Hepatocyte (in vitro differentiated cells): ENCODE measurements around the gene MRTFA. TPM values are rescaled to one million over a fixed set of nuclear protein-coding genes. Genes with fewer than 3 reads are reported as not detected.

Experiments
- DNase-seq: peaks from one replicate; pipeline ENCODE4 v3.0.0-alpha.2; 2016; ENCODE audit warnings: low spot score
- H2AFZ ChIP-seq: fragments of 200-600 bp; sonication (generic); 2 replicates; pipeline ENCODE4 v1.6.0; 2016; ENCODE audit warnings: antibody characterized with exemption, mild to moderate bottlenecking
- H3K27ac ChIP-seq: fragments of 200-600 bp; sonication (generic); 2 replicates; pipeline ENCODE4 v1.5.1; 2016; ENCODE audit warnings: mild to moderate bottlenecking
- H3K27me3 ChIP-seq: fragments of 200-600 bp; sonication (generic); 2 replicates; pipeline ENCODE4 v1.6.1; 2016
- H3K36me3 ChIP-seq: fragments of 200-600 bp; sonication (generic); replicated peaks from 2 replicates; pipeline ENCODE4 v1.5.1; 2016; ENCODE audit warnings: low read depth; ENCODE audit not compliant: insufficient read depth
- H3K4me1 ChIP-seq: fragments of 200-600 bp; sonication (generic); 2 replicates; pipeline ENCODE4 v1.5.1; 2016; ENCODE audit warnings: mild to moderate bottlenecking, moderate library complexity; ENCODE audit not compliant: insufficient read depth
- H3K4me2 ChIP-seq: fragments of 200-600 bp; sonication (generic); 2 replicates; pipeline ENCODE4 v1.6.0; 2016
- H3K4me3 ChIP-seq: fragments of 200-600 bp; sonication (generic); 2 replicates; pipeline ENCODE4 v1.5.1; 2016; ENCODE audit warnings: mild to moderate bottlenecking
- H3K79me2 ChIP-seq: fragments of 200-600 bp; sonication (generic); 2 replicates; pipeline ENCODE4 v1.6.0; 2017; ENCODE audit warnings: mild to moderate bottlenecking
- H3K9me2 ChIP-seq: fragments of 200-600 bp; sonication (generic); replicated peaks from 2 replicates; pipeline ENCODE4 v1.6.0; 2017; ENCODE audit warnings: mild to moderate bottlenecking; ENCODE audit not compliant: insufficient read depth
- H3K9me3 ChIP-seq: fragments of 200-600 bp; sonication (generic); 2 replicates; pipeline ENCODE4 v1.5.1; 2016; ENCODE audit warnings: low read depth, mild to moderate bottlenecking
- H4K20me1 ChIP-seq: fragments of 200-600 bp; sonication (generic); 2 replicates; pipeline ENCODE4 v1.6.0; 2016; ENCODE audit warnings: mild to moderate bottlenecking; ENCODE audit not compliant: insufficient read depth, poor library complexity, severe bottlenecking
- EZH2 ChIP-seq: fragments of 200-600 bp; sonication (generic); IDR thresholded peaks from 2 replicates; pipeline ENCODE4 v1.6.1; 2016; ENCODE audit warnings: antibody characterized with exemption, mild to moderate bottlenecking, borderline replicate concordance
- EZH2phosphoT487 ChIP-seq: fragments of 200-600 bp; sonication (generic); IDR thresholded peaks from one replicate; pipeline ENCODE4 v1.6.1; 2018; ENCODE audit warnings: antibody characterized with exemption, mild to moderate bottlenecking, low read depth, moderate library complexity; ENCODE audit not compliant: unreplicated experiment, severe bottlenecking
- WGBS: methylation state at CpG from one replicate; pipeline ENCODE4 v1.1.6; 2016; ENCODE audit warnings: low lambda C conversion rate; ENCODE audit errors: missing lambda C conversion rate; 5-methylcytosine and 5-hydroxymethylcytosine counted together
- polyA plus RNA-seq: library from polyadenylated mRNA; unstranded; fragments of >200 nt; fragmentation: Nextera tagmentation; extraction: Ambion mirVana; gene quantifications from 2 replicates; pipeline ENCODE4 v1.2.1, GENCODE V29; 2016
- total RNA-seq: library from RNA; depleted of rRNA; stranded (reverse); fragments of >200 nt; gene quantifications from 2 replicates; pipeline ENCODE4 v1.2.3, GENCODE V29; 2014
- TF ChIP-seq, protein P1 (sequence below): fragments of 200-600 bp; sonication (generic); IDR thresholded peaks from 2 replicates; pipeline ENCODE4 v1.5.1; 2016; ENCODE audit warnings: antibody characterized with exemption, mild to moderate bottlenecking; ENCODE audit not compliant: poor library complexity

Gene MRTFA
- total and polyA plus RNA-seq, 2 experiments from 2014 or later = 19.0 to 29.7 TPM

DNA sequence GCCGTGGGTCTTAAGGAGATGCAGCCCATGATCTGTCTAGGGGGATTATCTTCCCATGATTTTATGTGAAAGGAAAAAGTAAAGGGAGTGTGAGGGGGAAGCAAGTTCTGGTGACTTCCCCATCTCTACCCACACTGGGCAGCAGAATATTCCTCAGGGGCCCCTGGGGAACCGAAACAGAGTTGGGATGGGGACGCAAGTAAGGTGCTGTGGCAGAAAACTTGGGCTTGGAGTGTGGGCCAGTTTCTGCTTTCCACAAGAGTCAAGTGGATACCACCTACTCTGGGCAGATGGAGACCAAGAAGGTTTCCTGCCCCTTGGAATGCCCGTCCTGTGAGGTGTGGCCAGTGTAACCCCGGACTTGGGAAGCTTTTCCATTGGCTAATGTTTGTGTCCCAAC, 201.8 kb downstream of the MRTFA start:
- no peaks in the 10 kb centered on the region for H3K9me2 ChIP-seq
- H3K79me2 ChIP-seq = peaks cover 3% of the 10 kb centered on the region
- WGBS = 94% methylated on average over 5 of the region's 5 CpGs
- no peak overlapping the region for H3K4me3 ChIP-seq
- no peaks in the 10 kb centered on the region for H3K27me3 ChIP-seq
- H3K4me2 ChIP-seq = no peak overlapping the region
- H3K36me3 ChIP-seq = no peaks in the 10 kb centered on the region
- no peak overlapping the region for H2AFZ ChIP-seq
- TF ChIP-seq, protein P1, sequence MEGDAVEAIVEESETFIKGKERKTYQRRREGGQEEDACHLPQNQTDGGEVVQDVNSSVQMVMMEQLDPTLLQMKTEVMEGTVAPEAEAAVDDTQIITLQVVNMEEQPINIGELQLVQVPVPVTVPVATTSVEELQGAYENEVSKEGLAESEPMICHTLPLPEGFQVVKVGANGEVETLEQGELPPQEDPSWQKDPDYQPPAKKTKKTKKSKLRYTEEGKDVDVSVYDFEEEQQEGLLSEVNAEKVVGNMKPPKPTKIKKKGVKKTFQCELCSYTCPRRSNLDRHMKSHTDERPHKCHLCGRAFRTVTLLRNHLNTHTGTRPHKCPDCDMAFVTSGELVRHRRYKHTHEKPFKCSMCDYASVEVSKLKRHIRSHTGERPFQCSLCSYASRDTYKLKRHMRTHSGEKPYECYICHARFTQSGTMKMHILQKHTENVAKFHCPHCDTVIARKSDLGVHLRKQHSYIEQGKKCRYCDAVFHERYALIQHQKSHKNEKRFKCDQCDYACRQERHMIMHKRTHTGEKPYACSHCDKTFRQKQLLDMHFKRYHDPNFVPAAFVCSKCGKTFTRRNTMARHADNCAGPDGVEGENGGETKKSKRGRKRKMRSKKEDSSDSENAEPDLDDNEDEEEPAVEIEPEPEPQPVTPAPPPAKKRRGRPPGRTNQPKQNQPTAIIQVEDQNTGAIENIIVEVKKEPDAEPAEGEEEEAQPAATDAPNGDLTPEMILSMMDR = no peak
- TF ChIP-seq EZH2phosphoT487 = no peak
- no peak for TF ChIP-seq EZH2
- DNase-seq = no peak
- H3K9me3 ChIP-seq = no peaks in the 10 kb centered on the region
- H3K4me1 ChIP-seq = no peaks in the 10 kb centered on the region
- no peak overlapping the region for H3K27ac ChIP-seq
- no peaks in the 10 kb centered on the region for H4K20me1 ChIP-seq

DNA sequence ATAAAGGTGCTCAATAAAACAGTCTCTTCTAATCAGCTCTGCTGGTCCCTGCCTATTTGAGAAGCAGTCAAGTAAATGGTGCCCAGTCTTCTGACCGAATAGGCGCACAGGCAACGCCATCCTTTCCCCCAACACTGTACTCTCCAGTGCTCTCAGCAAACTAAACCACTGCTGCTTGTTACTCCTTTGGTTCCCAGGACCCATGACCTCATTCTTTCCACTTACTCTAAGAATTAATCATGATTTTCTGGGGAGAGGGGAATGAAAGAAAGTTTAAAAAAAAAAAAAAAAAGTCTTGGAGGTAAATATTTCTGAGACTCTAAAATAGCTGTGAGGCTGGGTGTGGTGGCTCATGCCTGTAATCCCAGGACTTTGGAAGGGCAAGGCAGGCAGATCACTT, 202.4 kb downstream of the MRTFA start:
- no peak for DNase-seq
- no peaks in the 10 kb centered on the region for H3K4me1 ChIP-seq
- no peaks in the 10 kb centered on the region for H4K20me1 ChIP-seq
- no peaks in the 10 kb centered on the region for H3K9me2 ChIP-seq
- no peak overlapping the region for H3K4me3 ChIP-seq
- H3K79me2 ChIP-seq = peaks cover 3% of the 10 kb centered on the region
- no peak overlapping the region for H3K4me2 ChIP-seq
- WGBS = 97% methylated on average over 3 of the region's 3 CpGs
- no peaks in the 10 kb centered on the region for H3K9me3 ChIP-seq
- H3K27me3 ChIP-seq = no peaks in the 10 kb centered on the region
- TF ChIP-seq, protein P1 = no peak
- no peak for TF ChIP-seq EZH2phosphoT487
- no peak for TF ChIP-seq EZH2
- H2AFZ ChIP-seq = no peak overlapping the region
- H3K27ac ChIP-seq = no peak overlapping the region
- no peaks in the 10 kb centered on the region for H3K36me3 ChIP-seq

DNA sequence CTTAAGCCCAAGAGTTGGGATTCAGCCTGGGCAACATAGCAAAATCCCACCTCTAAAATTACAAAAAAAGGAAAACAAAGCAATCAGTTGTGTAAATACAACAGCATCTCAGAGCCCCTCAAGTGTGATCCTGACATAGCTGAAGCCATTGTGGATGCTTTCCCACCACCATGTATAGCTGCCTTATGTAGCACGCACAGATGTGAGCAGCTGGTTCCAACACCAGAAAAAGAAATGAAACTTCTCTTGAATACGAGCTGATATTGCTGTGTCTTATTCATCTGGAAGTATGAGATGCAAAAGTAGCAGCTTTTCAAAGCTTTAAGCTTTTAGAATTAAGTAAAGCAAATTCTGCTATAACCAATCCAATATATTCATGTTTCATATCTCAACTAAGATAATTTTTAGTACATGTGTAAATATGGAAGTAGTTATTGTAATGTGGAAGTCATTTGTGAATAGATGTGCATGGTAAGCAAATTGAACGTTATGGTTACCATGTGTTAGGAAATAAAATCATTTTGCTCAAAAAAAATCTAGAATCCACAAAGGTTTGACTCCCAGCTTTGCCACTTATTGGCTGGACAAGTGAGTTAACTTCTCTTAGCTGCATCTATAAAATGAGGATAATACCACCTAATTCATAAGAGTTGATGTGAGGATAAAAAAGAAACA, 203.0 kb downstream of the MRTFA start:
- no peaks in the 10 kb centered on the region for H3K4me1 ChIP-seq
- 94% methylated on average over 3 of the region's 3 CpGs for WGBS

DNA sequence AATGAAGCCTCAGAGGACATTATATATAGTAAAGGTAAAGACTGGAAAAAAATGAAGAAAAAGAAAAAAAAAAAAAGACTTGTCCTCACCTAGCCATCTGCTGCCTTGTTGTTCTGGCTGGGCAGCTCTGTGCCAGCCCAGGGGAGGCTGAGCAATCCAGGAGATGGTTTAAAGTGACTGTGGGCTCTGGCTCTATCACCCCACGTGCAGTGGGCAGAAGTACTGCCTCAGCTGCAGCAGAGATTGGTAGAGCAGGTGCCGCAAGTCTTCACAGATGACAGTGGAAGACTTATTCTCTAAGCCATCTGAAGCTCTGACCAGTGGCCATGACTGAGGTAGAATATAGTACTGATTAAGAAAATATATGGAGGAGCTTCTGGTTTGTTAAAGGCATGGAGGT, 203.9 kb downstream of the MRTFA start:
- Histone ChIP-seq H2AFZ (no peak overlapping the region), H3K79me2 (no peaks in the 10 kb centered on the region), H3K4me3 (no peak overlapping the region), H3K27ac (no peak overlapping the region), H3K4me2 (no peak overlapping the region), H3K4me1 (no peaks in the 10 kb centered on the region), H4K20me1 (no peaks in the 10 kb centered on the region), H3K9me3 (no peaks in the 10 kb centered on the region), H3K36me3 (no peaks in the 10 kb centered on the region), H3K9me2 (no peaks in the 10 kb centered on the region), H3K27me3 (no peaks in the 10 kb centered on the region)
- TF ChIP-seq EZH2phosphoT487 (no peak), EZH2 (no peak)
- TF ChIP-seq, protein P1 = no peak
- 100% methylated on average over 2 of the region's 2 CpGs for WGBS
- DNase-seq = no peak

More for the DNA sequence above, 203.0 kb downstream of the MRTFA start:
- no peaks in the 10 kb centered on the region for H4K20me1 ChIP-seq
- TF ChIP-seq EZH2 = no peak
- H2AFZ ChIP-seq = no peak overlapping the region
- no peaks in the 10 kb centered on the region for H3K9me2 ChIP-seq
- no peak for DNase-seq
- no peak overlapping the region for H3K27ac ChIP-seq
- H3K4me3 ChIP-seq = no peak overlapping the region
- H3K27me3 ChIP-seq = no peaks in the 10 kb centered on the region
- H3K79me2 ChIP-seq = no peaks in the 10 kb centered on the region
- no peak overlapping the region for H3K4me2 ChIP-seq
- no peaks in the 10 kb centered on the region for H3K9me3 ChIP-seq
- no peaks in the 10 kb centered on the region for H3K36me3 ChIP-seq
